Breast epithelium (tissue), 4 donors: ENCODE data around the gene SYCP2L. TPM values are rescaled to one million over a fixed set of nuclear protein-coding genes. Genes with fewer than 3 reads are reported as not detected.

Experiments used
- DNase-seq, 2 donors: peaks; one replicate each; pipeline ENCODE4 v3.0.0-alpha.2; 2019; ENCODE audit warnings: low spot score in 2 of 2
- H3K27ac ChIP-seq, 2 donors: fragments of 200-600 bp; sonication (generic) in 1 of 2; one replicate each; pipeline ENCODE4 v1.5.1; 2016 to 2019; ENCODE audit warnings: mild to moderate bottlenecking in 1 of 2
- H3K27me3 ChIP-seq, 2 donors: fragments of 200-600 bp; sonication (generic) in 1 of 2; one replicate each; pipeline versions ENCODE4 v1.5.1 to v1.6.0; 2017 to 2019; ENCODE audit warnings: control low read depth in 1 of 2, mild to moderate bottlenecking in 1 of 2
- H3K36me3 ChIP-seq: fragments of 200-600 bp; one replicate; pipeline ENCODE4 v1.5.1; 2019
- H3K4me1 ChIP-seq, 2 donors: fragments of 200-600 bp; sonication (generic); one replicate each; pipeline ENCODE4 v1.5.1; 2016 to 2019; ENCODE audit warnings: control low read depth in 1 of 2
- H3K4me3 ChIP-seq, 3 donors: fragments of 200-600 bp; sonication (generic); 1 replicate in 2 of 3; 2 replicates in 1 of 3; pipeline ENCODE4 v1.5.1; 2016 to 2019; ENCODE audit warnings: mild to moderate bottlenecking in 3 of 3, moderate library complexity in 2 of 3
- H3K9me3 ChIP-seq, 2 donors: fragments of 200-600 bp; sonication (generic) in 1 of 2; one replicate each; pipeline ENCODE4 v1.5.1; 2016 to 2019; ENCODE audit warnings: control low read depth in 1 of 2
- CTCF ChIP-seq, 3 donors: fragments of 450-650 bp; IDR thresholded peaks; one replicate each; pipeline ENCODE4 v1.5.1; 2016 to 2017; ENCODE audit warnings: antibody characterized with exemption in 3 of 3, mild to moderate bottlenecking in 3 of 3, moderate library complexity in 3 of 3
- POLR2A ChIP-seq: fragments of 450-650 bp; IDR thresholded peaks from one replicate; pipeline ENCODE4 v1.6.1; 2016; ENCODE audit warnings: antibody characterized with exemption, mild to moderate bottlenecking, moderate library complexity
- POLR2AphosphoS5 ChIP-seq, 3 donors: sonication (generic); formaldehyde crosslinking; IDR thresholded peaks; one replicate each; pipeline ENCODE4 v1.6.1; 2017; ENCODE audit warnings: antibody characterized with exemption in 3 of 3
- intact Hi-C: fragments of 100-400 bp; cut with DNase I; formaldehyde crosslinking; loops from one replicate; pipeline ENCODE4 v1.15.1; 2023; ENCODE audit warnings: low total_unique reads
- total RNA-seq, 3 donors: library from RNA; depleted of rRNA; stranded (reverse); fragments of >200 nt; gene quantifications; one replicate each; pipeline ENCODE4 v1.1.0, GENCODE V29; 2016

SYCP2L gene
- total RNA-seq, 3 donors from 2014 or later, result 1.8 to 2.2 (median 2.0) TPM

- Histone ChIP-seq H3K9me3 (peaks cover 0 to 10% of the 10 kb centered on the region in 2 donors), H3K4me3 (no peak overlapping the region), H3K27ac (no peak overlapping the region), H3K27me3 (no peaks in the 10 kb centered on the region), H3K4me1 (no peaks in the 10 kb centered on the region), H3K36me3 (no peaks in the 10 kb centered on the region)
- DNase-seq, result no peak
- intact Hi-C loops, result no loop called here
- TF ChIP-seq POLR2AphosphoS5 (IDR thresholded peaks at IDR 0.05), result no peak
- TF ChIP-seq POLR2A, result no peak
- TF ChIP-seq CTCF (IDR thresholded peaks at IDR 0.05), result no peak
These were observed 75.8 kb downstream of the SYCP2L start for GRCh38 chr6:10962673-10963072.

DNA sequence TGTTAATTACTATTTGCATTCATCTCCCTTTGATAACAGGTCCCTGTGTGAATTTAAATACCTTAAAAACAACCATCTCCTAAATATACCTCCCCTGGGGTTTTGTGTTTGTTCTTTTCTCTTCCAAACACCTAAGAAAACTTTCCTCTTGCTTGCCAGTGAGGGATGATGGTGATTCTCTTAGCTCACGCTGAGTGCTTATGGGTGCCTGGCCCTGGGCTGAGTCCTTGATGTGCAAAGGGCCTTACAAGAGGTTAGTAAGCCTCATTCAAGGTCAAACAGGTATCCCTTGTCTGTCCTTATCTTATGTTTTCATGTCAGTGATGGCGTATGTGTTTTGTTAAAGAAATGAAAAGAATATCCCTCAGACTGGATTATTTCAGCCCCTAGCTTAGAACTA is 76.3 kb downstream of the SYCP2L start:
- H3K9me3 ChIP-seq, result peaks cover 0 to 10% of the 10 kb centered on the region in 2 donors
- H3K27me3 ChIP-seq, result no peaks in the 10 kb centered on the region
- TF ChIP-seq POLR2A (no peak), CTCF (IDR thresholded peaks at IDR 0.05) (no peak), POLR2AphosphoS5 (IDR thresholded peaks at IDR 0.05) (no peak)
- intact Hi-C loops, result no loop called here
- H3K27ac ChIP-seq, result no peak overlapping the region
- H3K4me1 ChIP-seq, result no peaks in the 10 kb centered on the region
- H3K36me3 ChIP-seq, result no peaks in the 10 kb centered on the region
- no peak for DNase-seq
- no peak overlapping the region for H3K4me3 ChIP-seq

DNA sequence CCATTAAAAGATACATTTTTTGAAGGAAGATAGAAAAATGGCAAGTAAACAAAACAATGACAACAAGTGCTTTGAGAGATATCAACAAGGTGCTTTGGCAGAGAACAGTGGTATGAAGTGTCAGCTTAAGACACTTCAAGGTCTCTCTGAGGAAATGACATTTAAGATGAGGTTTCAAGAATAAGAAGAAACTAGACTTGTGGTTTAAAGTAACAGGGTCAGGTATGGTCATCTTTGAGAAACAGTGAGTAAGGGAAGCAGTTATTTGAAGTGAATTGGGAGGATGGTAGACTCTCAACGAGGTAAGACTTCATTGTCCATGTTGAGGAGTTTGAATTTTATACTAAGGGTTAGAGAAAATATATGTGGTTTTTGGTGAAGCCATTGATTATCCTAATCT is 77.8 kb downstream of the SYCP2L start:
- H3K4me1 ChIP-seq, result no peaks in the 10 kb centered on the region
- H3K9me3 ChIP-seq, result peaks cover 0 to 10% of the 10 kb centered on the region in 2 donors
- TF ChIP-seq POLR2A (no peak), POLR2AphosphoS5 (IDR thresholded peaks at IDR 0.05) (no peak), CTCF (IDR thresholded peaks at IDR 0.05) (no peak)
- intact Hi-C loops, result no loop called here
- no peaks in the 10 kb centered on the region for H3K27me3 ChIP-seq
- H3K36me3 ChIP-seq, result no peaks in the 10 kb centered on the region
- no peak overlapping the region for H3K4me3 ChIP-seq
- DNase-seq, result no peak
- no peak overlapping the region for H3K27ac ChIP-seq

DNA sequence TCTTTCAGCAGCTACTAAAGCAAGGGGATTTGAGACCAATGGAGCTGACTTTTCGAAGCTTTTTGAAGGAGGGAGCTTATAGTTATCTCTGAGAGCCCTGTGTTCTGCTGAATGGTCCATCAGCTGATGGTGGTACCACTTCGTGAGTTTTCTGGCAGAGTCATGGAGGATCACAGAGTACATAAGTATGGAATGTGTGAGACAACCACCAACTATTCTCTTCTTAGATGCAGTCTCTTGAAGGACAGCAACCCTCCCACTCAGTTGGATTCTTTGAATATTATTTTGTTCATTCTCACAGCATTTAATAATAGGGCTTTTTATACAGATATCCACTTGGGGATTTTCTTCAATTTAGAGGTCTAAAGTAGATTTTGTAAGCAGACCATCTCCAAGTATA is 81.9 kb downstream of the SYCP2L start:
- no peaks in the 10 kb centered on the region for H3K27me3 ChIP-seq

GRCh38 chr6:10970731-10971130 is 83.9 kb downstream of the SYCP2L start:
- intact Hi-C loops, result no loop called here
- Histone ChIP-seq H3K4me1 (no peaks in the 10 kb centered on the region), H3K4me3 (no peak overlapping the region), H3K27ac (no peak overlapping the region), H3K9me3 (peaks cover 0 to 6% of the 10 kb centered on the region in 2 donors), H3K27me3 (no peaks in the 10 kb centered on the region), H3K36me3 (no peaks in the 10 kb centered on the region)
- TF ChIP-seq POLR2AphosphoS5 (IDR thresholded peaks at IDR 0.05), result no peak
- TF ChIP-seq CTCF (IDR thresholded peaks at IDR 0.05), result no peak
- TF ChIP-seq POLR2A, result no peak
- no peak for DNase-seq

More for the DNA sequence above, 81.9 kb downstream of the SYCP2L start:
- Histone ChIP-seq H3K27ac (no peak overlapping the region), H3K9me3 (peaks cover 0 to 10% of the 10 kb centered on the region in 2 donors), H3K4me1 (no peaks in the 10 kb centered on the region), H3K4me3 (no peak overlapping the region), H3K36me3 (no peaks in the 10 kb centered on the region)
- no peak for DNase-seq
- intact Hi-C loops, result no loop called here
- TF ChIP-seq CTCF (IDR thresholded peaks at IDR 0.05) (no peak), POLR2A (no peak)
